SJSA1 (cell line): ENCODE measurements around the gene EXOC4. TPM values are rescaled to one million over a fixed set of nuclear protein-coding genes. Genes with fewer than 3 reads are reported as not detected.
A peak's percentile ranks its signal among the peaks of the same experiment; 100 is the strongest.

Experiments used
- DNase-seq, 2 experiments: peaks; one replicate each; pipeline ENCODE4 v3.0.0-alpha.2; 2015 to 2020; ENCODE audit warnings: low spot score in 2 of 2, low read depth in 1 of 2
- H3K27ac ChIP-seq: fragments of 250-450 bp; sonication (Bioruptor Pico); 2 replicates; pipeline ENCODE4 v1.5.1; 2020; ENCODE audit warnings: mild to moderate bottlenecking, moderate library complexity
- H3K27me3 ChIP-seq: fragments of 250-450 bp; sonication (Bioruptor Pico); replicated peaks from 2 replicates; pipeline ENCODE4 v1.5.1; 2020; ENCODE audit warnings: mild to moderate bottlenecking, moderate library complexity
- H3K36me3 ChIP-seq: fragments of 250-450 bp; sonication (Bioruptor Pico); 2 replicates; pipeline ENCODE4 v1.5.1; 2020; ENCODE audit warnings: mild to moderate bottlenecking
- H3K4me1 ChIP-seq: fragments of 250-450 bp; sonication (Bioruptor Pico); replicated peaks from 2 replicates; pipeline ENCODE4 v1.6.1; 2021; ENCODE audit warnings: mild to moderate bottlenecking
- H3K4me3 ChIP-seq: fragments of 250-450 bp; sonication (Bioruptor Pico); 2 replicates; pipeline ENCODE4 v1.5.1; 2020; ENCODE audit warnings: mild to moderate bottlenecking
- H3K9me3 ChIP-seq: fragments of 250-450 bp; sonication (Bioruptor Pico); replicated peaks from 2 replicates; pipeline ENCODE4 v1.5.1; 2020; ENCODE audit warnings: mild to moderate bottlenecking
- total RNA-seq: library from RNA; depleted of rRNA; stranded (reverse); fragments of >200 nt; shearing (Covaris generic); gene quantifications from 2 replicates; pipeline ENCODE4 v1.2.3, GENCODE V29; 2014

EXOC4 gene
- total RNA-seq, 1 experiment from 2014 or later, result 38.5 TPM

- DNase-seq, result no peak
- no peak overlapping the region for H3K27ac ChIP-seq
- H3K27me3 ChIP-seq, result no peaks in the 10 kb centered on the region
- H3K36me3 ChIP-seq, result no peaks in the 10 kb centered on the region
- H3K9me3 ChIP-seq, result no peaks in the 10 kb centered on the region
- no peak overlapping the region for H3K4me3 ChIP-seq
- no peaks in the 10 kb centered on the region for H3K4me1 ChIP-seq
Observed at GRCh38 chr7:133345690-133346421, 93.0 kb downstream of the EXOC4 start.

- Histone ChIP-seq H3K27ac (no peak overlapping the region), H3K9me3 (no peaks in the 10 kb centered on the region), H3K27me3 (no peaks in the 10 kb centered on the region), H3K4me1 (no peaks in the 10 kb centered on the region), H3K4me3 (no peak overlapping the region), H3K36me3 (no peaks in the 10 kb centered on the region)
- DNase-seq, result no peak
Observed at GRCh38 chr7:133348250-133348649, 95.4 kb downstream of the EXOC4 start.

GRCh38 chr7:133349101-133349500 lies 96.2 kb downstream of the EXOC4 start:
- Histone ChIP-seq H3K27ac (no peak overlapping the region), H3K4me1 (no peaks in the 10 kb centered on the region), H3K9me3 (no peaks in the 10 kb centered on the region), H3K4me3 (no peak overlapping the region), H3K27me3 (no peaks in the 10 kb centered on the region), H3K36me3 (no peaks in the 10 kb centered on the region)
- no peak for DNase-seq

GRCh38 chr7:133352430-133352829 lies 99.6 kb downstream of the EXOC4 start:
- Histone ChIP-seq H3K4me1 (no peaks in the 10 kb centered on the region), H3K4me3 (no peak overlapping the region), H3K27ac (no peak overlapping the region), H3K27me3 (no peaks in the 10 kb centered on the region), H3K9me3 (no peaks in the 10 kb centered on the region), H3K36me3 (0 out of 2 replicates have a peak, but pooled peaks cover 2% of the 10 kb centered on the region)
- DNase-seq, result no peak

- no peaks in the 10 kb centered on the region for H3K9me3 ChIP-seq
- H3K36me3 ChIP-seq, result 0 out of 2 replicates have a peak, but pooled peaks cover 2% of the 10 kb centered on the region
- no peaks in the 10 kb centered on the region for H3K27me3 ChIP-seq
- no peak overlapping the region for H3K27ac ChIP-seq
- H3K4me3 ChIP-seq, result no peak overlapping the region
- 0 out of 2 replicates have a peak, but pooled peaks cover 3% of the 10 kb centered on the region for H3K4me1 ChIP-seq
- no peak for DNase-seq
Observed at GRCh38 chr7:133353775-133354174, 100.9 kb downstream of the EXOC4 start.

- no peak overlapping the region for H3K4me3 ChIP-seq
- no peak for DNase-seq
- H3K27ac ChIP-seq, result no peak overlapping the region
- H3K9me3 ChIP-seq, result no peaks in the 10 kb centered on the region
- H3K27me3 ChIP-seq, result no peaks in the 10 kb centered on the region
- 0 out of 2 replicates have a peak, but pooled peaks cover 3% of the 10 kb centered on the region for H3K4me1 ChIP-seq
- 0 out of 2 replicates have a peak, but pooled peaks cover 2% of the 10 kb centered on the region for H3K36me3 ChIP-seq
Observed at GRCh38 chr7:133354546-133355324, 101.9 kb downstream of the EXOC4 start.

- H3K27me3 ChIP-seq, result no peaks in the 10 kb centered on the region
- no peak for DNase-seq
- H3K4me3 ChIP-seq, result no peak overlapping the region
- no peak overlapping the region for H3K27ac ChIP-seq
- H3K4me1 ChIP-seq, result 0 out of 2 replicates have a peak, but pooled peaks cover 3% of the 10 kb centered on the region
- H3K36me3 ChIP-seq, result 0 out of 2 replicates have a peak, but pooled peaks cover 2% of the 10 kb centered on the region
- no peaks in the 10 kb centered on the region for H3K9me3 ChIP-seq
Observed at GRCh38 chr7:133355325-133355708, 102.4 kb downstream of the EXOC4 start.

- Histone ChIP-seq H3K27ac (no peak overlapping the region), H3K4me1 (0 out of 2 replicates have a peak, but pooled peaks cover 3% of the 10 kb centered on the region), H3K36me3 (0 out of 2 replicates have a peak, but pooled peaks cover 2% of the 10 kb centered on the region), H3K27me3 (no peaks in the 10 kb centered on the region), H3K4me3 (no peak overlapping the region), H3K9me3 (no peaks in the 10 kb centered on the region)
- no peak for DNase-seq
Observed at GRCh38 chr7:133355822-133356221, 102.9 kb downstream of the EXOC4 start.

- H3K4me3 ChIP-seq, result no peak overlapping the region
- H3K27me3 ChIP-seq, result no peaks in the 10 kb centered on the region
- 0 out of 2 replicates have a peak, but pooled peaks cover 2% of the 10 kb centered on the region for H3K36me3 ChIP-seq
- 0 out of 2 replicates have a peak, but pooled peaks cover 3% of the 10 kb centered on the region for H3K4me1 ChIP-seq
- peak in 1 of 2 experiments; percentile 10 for DNase-seq
- no peak overlapping the region for H3K27ac ChIP-seq
- no peaks in the 10 kb centered on the region for H3K9me3 ChIP-seq
Observed at GRCh38 chr7:133358708-133359107, 105.8 kb downstream of the EXOC4 start.

- no peak for DNase-seq
- Histone ChIP-seq H3K9me3 (no peaks in the 10 kb centered on the region), H3K4me1 (0 out of 2 replicates have a peak, but pooled peaks cover 3% of the 10 kb centered on the region), H3K4me3 (no peak overlapping the region), H3K27me3 (no peaks in the 10 kb centered on the region), H3K36me3 (0 out of 2 replicates have a peak, but pooled peaks cover 2% of the 10 kb centered on the region), H3K27ac (no peak overlapping the region)
Observed at GRCh38 chr7:133359449-133359848, 106.6 kb downstream of the EXOC4 start.

GRCh38 chr7:133360201-133360600 lies 107.3 kb downstream of the EXOC4 start:
- Histone ChIP-seq H3K4me3 (no peak overlapping the region), H3K4me1 (0 out of 2 replicates have a peak, but pooled peaks cover 3% of the 10 kb centered on the region), H3K9me3 (no peaks in the 10 kb centered on the region), H3K27ac (no peak overlapping the region), H3K36me3 (0 out of 2 replicates have a peak, but pooled peaks cover 2% of the 10 kb centered on the region), H3K27me3 (no peaks in the 10 kb centered on the region)
- no peak for DNase-seq

- Histone ChIP-seq H3K27me3 (no peaks in the 10 kb centered on the region), H3K36me3 (no peaks in the 10 kb centered on the region), H3K9me3 (no peaks in the 10 kb centered on the region), H3K27ac (no peak overlapping the region), H3K4me3 (no peak overlapping the region), H3K4me1 (0 out of 2 replicates have a peak, but pooled peaks cover 3% of the 10 kb centered on the region)
- DNase-seq, result no peak
Observed at GRCh38 chr7:133361806-133362205, 108.9 kb downstream of the EXOC4 start.

GRCh38 chr7:133364959-133365690 lies 112.2 kb downstream of the EXOC4 start:
- no peak for DNase-seq
- Histone ChIP-seq H3K27ac (no peak overlapping the region), H3K9me3 (no peaks in the 10 kb centered on the region), H3K4me3 (no peak overlapping the region), H3K4me1 (no peaks in the 10 kb centered on the region), H3K27me3 (no peaks in the 10 kb centered on the region), H3K36me3 (no peaks in the 10 kb centered on the region)
